Astrocyte (in vitro differentiated cells and primary cell): ENCODE results near the gene FILIP1L.

ENCODE experiments used
- EZH2 ChIP-seq: IDR thresholded peaks from 2 replicates; pipeline ENCODE4 v1.6.1; 2012; ENCODE audit warnings: mild to moderate bottlenecking, low read length, inconsistent platforms; ENCODE audit not compliant: insufficient read depth
- TF ChIP-seq, protein P1 (sequence below): IDR thresholded peaks from 2 replicates; pipeline ENCODE4 v1.5.1; 2011; ENCODE audit warnings: low read depth, mild to moderate bottlenecking, inconsistent platforms, low read length, moderate library complexity; ENCODE audit not compliant: insufficient read depth

DNA sequence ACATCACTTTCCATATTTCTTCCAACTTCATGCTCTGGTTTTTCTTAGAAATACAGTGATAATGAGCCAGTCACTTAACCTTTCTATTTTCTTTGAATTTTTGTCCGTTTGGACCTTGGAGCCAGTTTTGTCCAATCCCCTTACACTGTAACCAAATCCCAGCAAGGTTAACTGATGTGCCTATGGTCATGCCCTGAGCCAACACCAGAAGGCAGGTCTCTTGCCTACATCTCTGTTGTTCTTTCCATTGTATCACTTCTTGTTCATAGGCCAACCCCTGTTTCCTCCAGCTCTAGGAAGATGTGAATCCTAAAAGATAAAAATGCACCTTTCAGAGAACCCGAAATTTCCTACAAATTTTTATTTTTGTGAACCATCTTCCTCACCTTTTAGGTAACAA, 174.0 kb downstream of the FILIP1L start:
- TF ChIP-seq EZH2 = no peak
- TF ChIP-seq, protein P1, sequence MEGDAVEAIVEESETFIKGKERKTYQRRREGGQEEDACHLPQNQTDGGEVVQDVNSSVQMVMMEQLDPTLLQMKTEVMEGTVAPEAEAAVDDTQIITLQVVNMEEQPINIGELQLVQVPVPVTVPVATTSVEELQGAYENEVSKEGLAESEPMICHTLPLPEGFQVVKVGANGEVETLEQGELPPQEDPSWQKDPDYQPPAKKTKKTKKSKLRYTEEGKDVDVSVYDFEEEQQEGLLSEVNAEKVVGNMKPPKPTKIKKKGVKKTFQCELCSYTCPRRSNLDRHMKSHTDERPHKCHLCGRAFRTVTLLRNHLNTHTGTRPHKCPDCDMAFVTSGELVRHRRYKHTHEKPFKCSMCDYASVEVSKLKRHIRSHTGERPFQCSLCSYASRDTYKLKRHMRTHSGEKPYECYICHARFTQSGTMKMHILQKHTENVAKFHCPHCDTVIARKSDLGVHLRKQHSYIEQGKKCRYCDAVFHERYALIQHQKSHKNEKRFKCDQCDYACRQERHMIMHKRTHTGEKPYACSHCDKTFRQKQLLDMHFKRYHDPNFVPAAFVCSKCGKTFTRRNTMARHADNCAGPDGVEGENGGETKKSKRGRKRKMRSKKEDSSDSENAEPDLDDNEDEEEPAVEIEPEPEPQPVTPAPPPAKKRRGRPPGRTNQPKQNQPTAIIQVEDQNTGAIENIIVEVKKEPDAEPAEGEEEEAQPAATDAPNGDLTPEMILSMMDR = no peak
